ENCODE results near the gene WDR64. TPM values are rescaled to one million over a fixed set of nuclear protein-coding genes. Genes with fewer than 3 reads are reported as not detected.
"Not testable (repeated sequence)": the region's sequence is repeated elsewhere in the genome, so short reads cannot be mapped to it uniquely, and the experiment has no call there.

WDR64 gene
- total RNA-seq, 1 donor from 2014 or later = not detected

DNA sequence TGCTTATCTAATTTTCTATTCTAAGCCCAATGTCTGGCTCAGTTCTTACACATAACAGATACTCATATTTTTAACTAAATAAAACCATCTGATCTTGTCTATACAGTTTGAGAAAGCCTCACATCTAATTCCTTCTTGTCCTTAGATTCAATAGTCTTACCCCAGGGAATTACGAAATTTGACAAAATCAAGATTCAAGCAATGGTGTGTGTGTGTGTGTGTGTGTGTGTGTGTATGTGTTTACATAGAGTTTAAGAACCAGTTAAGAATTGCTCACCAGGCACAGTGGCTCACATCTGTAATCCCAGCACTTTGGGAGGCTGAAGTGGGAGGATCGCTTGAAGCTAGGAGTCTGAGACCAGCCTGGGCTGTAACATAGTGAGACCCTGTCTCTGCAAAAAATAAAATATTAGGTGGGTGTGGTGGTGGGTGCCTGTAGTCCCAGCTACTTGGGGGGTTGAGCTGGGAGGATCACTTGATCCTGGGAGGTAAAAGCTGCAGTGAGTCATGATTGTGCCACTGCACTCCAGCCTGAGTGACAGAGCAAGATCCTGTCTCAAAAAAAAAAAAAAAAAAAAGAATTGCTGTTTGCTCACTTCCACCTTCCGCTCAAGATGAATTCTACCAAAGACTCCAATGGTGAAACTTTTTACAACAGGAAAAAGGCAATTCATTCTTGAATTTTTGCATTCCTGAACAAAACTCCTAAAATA lies 6.2 kb downstream of the WDR64 start:
- H3K4me3 ChIP-seq = no peak overlapping the region
- no peak overlapping the region for H3K27ac ChIP-seq
- H3K27me3 ChIP-seq (ENCODE audit: low read depth) = no peaks in the 10 kb centered on the region
- ATAC-seq = no peak
- no peaks in the 10 kb centered on the region for H3K4me1 ChIP-seq
- DNase-seq = no peak
- intact Hi-C loops (cut with DNase I) = no loop called here
- no peaks in the 10 kb centered on the region for H3K36me3 ChIP-seq
- H3K9me3 ChIP-seq = no peaks in the 10 kb centered on the region
- TF ChIP-seq CTCF (IDR thresholded peaks at IDR 0.05) = no peak

- H3K36me3 ChIP-seq; H3K4me1 ChIP-seq; H3K27ac ChIP-seq; DNase-seq; H3K9me3 ChIP-seq; intact Hi-C loops (cut with DNase I); ATAC-seq; H3K4me3 ChIP-seq; H3K27me3 ChIP-seq (ENCODE audit: low read depth): not testable (repeated sequence)
Observed at GRCh38 chr1:241659016-241659415, 6.9 kb downstream of the WDR64 start.

DNA sequence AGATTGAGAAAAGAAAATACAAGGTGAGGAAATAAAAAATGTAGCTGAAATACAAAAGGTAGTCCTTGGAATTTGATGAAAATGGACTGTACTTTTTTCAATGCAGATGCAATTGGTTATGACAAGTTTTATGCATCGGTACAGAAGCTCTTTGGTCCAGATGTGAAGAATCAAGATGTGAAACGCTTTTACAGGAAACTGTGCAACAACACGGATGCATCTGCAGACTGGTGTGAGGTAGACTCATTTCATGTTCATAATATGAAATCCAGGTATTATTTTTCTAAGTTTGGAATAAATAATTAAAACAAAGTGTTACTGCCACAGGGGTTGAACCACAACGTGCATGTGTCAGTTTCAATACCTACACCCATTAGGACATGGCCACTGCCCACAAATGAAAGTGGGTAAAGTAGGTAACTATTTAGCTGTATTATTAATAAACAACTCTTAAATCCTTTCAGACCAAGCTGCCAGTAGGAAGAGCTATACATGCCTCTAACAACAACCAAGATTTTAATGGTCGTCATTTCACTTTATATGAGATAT lies 8.4 kb downstream of the WDR64 start:
- intact Hi-C loops (cut with DNase I) = no loop called here
- DNase-seq (no peak), ATAC-seq (no peak)
- TF ChIP-seq CTCF (IDR thresholded peaks at IDR 0.05) = no peak
- H3K9me3 ChIP-seq = no peaks in the 10 kb centered on the region
- H3K27me3 ChIP-seq (ENCODE audit: low read depth) = no peaks in the 10 kb centered on the region
- H3K4me3 ChIP-seq = no peak overlapping the region
- no peaks in the 10 kb centered on the region for H3K4me1 ChIP-seq
- H3K36me3 ChIP-seq = no peaks in the 10 kb centered on the region
- H3K27ac ChIP-seq = no peak overlapping the region

- no peaks in the 10 kb centered on the region for H3K9me3 ChIP-seq
Observed at GRCh38 chr1:241666419-241666818, 14.3 kb downstream of the WDR64 start.

DNA sequence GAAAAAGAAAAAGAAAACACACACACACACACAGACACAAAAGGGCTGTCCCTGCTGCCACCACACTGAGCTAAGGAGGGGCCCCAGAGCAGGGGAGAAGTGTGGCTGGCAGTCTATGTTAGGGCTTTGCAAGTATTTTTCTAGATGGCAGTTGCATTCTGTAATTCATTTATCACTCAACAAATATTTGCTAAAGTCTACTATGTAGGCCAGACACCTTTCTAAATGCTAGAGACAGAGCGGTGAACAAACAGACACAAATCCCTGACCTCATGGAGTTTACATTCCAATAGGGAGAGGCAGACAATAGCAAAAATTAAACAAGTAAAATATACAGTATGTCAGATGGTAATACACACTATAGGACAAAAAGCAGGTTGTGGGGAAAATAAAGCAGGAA lies 20.2 kb downstream of the WDR64 start:
- no peaks in the 10 kb centered on the region for H3K27me3 ChIP-seq (ENCODE audit: low read depth)
- H3K36me3 ChIP-seq = no peaks in the 10 kb centered on the region
- H3K4me1 ChIP-seq = no peaks in the 10 kb centered on the region
- no peak overlapping the region for H3K4me3 ChIP-seq
- no peak overlapping the region for H3K27ac ChIP-seq
- H3K9me3 ChIP-seq = no peaks in the 10 kb centered on the region
- no peak for DNase-seq
- intact Hi-C loops (cut with DNase I) = no loop called here
- TF ChIP-seq CTCF (IDR thresholded peaks at IDR 0.05) = no peak
- no peak for ATAC-seq

More at GRCh38 chr1:241666419-241666818, 14.3 kb downstream of the WDR64 start:
- intact Hi-C loops (cut with DNase I) = no loop called here
- Histone ChIP-seq H3K4me3 (no peak overlapping the region), H3K27ac (no peak overlapping the region), H3K4me1 (no peaks in the 10 kb centered on the region), H3K27me3 (ENCODE audit: low read depth) (no peaks in the 10 kb centered on the region), H3K36me3 (no peaks in the 10 kb centered on the region)
- no peak for DNase-seq
- no peak for ATAC-seq
- TF ChIP-seq CTCF (IDR thresholded peaks at IDR 0.05) = no peak

DNA sequence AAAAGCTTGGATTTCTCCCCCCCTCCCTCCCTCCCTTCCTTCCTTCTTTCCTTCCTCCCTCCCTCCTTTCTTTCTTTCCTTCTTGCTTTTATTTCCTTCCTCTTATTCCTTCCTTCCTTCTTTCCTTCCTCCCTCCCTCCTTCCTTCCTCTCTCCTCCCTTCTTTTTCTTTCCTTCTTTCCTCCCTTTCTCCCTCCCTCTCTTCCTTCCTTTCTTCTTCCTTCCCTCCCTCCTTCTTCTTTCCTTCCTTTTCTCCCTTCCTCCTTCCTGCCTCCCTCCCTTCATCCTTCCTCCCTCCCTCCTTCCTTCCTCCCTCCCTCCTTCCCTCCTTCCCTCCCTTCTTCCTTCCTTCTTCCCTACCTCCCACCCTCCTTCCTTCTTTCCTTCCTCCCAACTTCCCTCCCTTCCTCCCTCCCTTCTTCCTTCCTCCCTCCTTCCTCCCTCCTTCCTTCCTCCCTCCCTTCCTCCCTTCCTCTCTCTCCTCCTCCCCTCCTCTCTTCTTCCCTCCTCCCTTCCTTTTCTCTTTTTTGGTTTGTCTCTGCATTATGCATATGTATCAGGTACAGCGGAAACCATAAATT lies 22.8 kb downstream of the WDR64 start:
- intact Hi-C loops (cut with DNase I) = no loop called here
- H3K4me3 ChIP-seq = no peak overlapping the region
- H3K27ac ChIP-seq = no peak overlapping the region
- H3K4me1 ChIP-seq = no peaks in the 10 kb centered on the region
- no peaks in the 10 kb centered on the region for H3K36me3 ChIP-seq
- H3K9me3 ChIP-seq = no peaks in the 10 kb centered on the region
- ATAC-seq (no peak), DNase-seq (no peak)
- TF ChIP-seq CTCF (IDR thresholded peaks at IDR 0.05) = no peak
- no peaks in the 10 kb centered on the region for H3K27me3 ChIP-seq (ENCODE audit: low read depth)

Data from lower lobe of right lung (tissue), 2 donors.